ENCODE measurements around the gene THBD. TPM values are rescaled to one million over a fixed set of nuclear protein-coding genes. Genes with fewer than 3 reads are reported as not detected.

THBD gene
- total RNA-seq, 1 experiment from 2014 or later: 5.4 TPM

DNA sequence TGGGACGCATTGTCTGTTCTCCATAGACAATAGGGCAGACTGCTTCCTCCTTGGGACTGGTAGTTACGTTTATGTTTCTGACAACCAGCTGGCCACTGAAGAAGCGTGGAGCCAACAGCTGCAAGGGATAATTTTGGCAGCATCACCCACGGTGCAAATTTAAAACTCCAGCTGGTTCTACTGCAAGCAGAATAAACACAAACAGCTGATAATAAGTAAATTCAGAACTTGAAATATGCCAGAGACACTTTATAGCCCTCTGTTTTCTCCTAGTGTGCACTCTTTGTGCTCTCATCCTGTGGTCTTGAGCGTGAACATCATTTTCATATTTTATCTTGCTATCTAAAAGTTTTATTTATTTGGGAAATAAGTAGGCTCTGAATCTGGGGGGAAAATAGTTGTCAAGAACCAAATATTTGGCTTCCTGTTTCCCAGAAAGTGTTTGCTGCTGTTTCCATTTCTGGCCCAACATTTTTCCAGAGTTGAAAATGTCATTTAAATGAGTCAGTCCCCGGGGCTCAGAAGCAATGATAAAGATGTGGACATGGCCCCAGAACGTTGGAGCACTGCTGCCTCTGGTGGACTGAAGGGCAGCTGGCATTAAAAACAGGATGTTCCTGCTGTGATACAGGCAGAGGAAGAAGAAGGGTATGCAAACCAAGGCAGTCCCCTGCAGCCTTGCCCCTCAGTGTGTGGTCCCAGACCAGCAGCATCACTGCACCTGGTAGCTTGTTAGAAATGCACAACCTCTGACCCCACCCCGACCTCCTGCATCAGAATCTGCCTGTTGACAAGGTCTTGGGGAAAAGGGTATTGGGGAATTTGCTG, 12.5 kb upstream of the THBD start:
- peak; percentile 67 for DNase-seq (ENCODE audit: low read depth)

- no peak for DNase-seq (ENCODE audit: low read depth)
These were observed 11.8 kb upstream of the THBD start for GRCh38 chr20:23061262-23061661.

- DNase-seq (ENCODE audit: low read depth): no peak
These were observed 11.2 kb upstream of the THBD start for GRCh38 chr20:23060629-23061028.

GRCh38 chr20:23059846-23060245, 10.4 kb upstream of the THBD start:
- DNase-seq (ENCODE audit: low read depth): no peak

- no peak for DNase-seq (ENCODE audit: low read depth)
These were observed 9.5 kb upstream of the THBD start for GRCh38 chr20:23059001-23059400.

GRCh38 chr20:23058240-23058639, 8.8 kb upstream of the THBD start:
- DNase-seq (ENCODE audit: low read depth): no peak

DNA sequence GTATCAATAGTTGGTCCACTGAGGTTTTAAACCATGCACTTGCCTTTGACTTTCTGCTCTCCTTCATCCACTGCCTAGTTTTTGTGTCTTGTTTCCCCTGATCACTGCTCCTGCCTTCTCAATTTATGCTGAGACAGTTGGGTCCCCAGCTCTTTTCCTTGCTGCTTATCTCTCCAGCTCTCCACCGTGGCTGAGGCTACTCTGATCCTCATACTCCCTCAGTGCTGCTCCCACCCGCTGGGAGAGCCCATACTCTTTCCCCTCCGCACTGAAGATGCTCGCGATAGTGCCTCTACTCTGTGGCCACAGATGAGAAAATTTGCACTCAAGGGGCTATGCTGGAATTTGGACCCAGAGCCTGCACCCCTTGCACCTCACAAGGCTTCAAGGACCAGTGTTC, 3.4 kb upstream of the THBD start:
- no peak for DNase-seq (ENCODE audit: low read depth)

GRCh38 chr20:23050847-23051627, 1.6 kb upstream of the THBD start:
- DNase-seq (ENCODE audit: low read depth): peak; percentile 85

DNA sequence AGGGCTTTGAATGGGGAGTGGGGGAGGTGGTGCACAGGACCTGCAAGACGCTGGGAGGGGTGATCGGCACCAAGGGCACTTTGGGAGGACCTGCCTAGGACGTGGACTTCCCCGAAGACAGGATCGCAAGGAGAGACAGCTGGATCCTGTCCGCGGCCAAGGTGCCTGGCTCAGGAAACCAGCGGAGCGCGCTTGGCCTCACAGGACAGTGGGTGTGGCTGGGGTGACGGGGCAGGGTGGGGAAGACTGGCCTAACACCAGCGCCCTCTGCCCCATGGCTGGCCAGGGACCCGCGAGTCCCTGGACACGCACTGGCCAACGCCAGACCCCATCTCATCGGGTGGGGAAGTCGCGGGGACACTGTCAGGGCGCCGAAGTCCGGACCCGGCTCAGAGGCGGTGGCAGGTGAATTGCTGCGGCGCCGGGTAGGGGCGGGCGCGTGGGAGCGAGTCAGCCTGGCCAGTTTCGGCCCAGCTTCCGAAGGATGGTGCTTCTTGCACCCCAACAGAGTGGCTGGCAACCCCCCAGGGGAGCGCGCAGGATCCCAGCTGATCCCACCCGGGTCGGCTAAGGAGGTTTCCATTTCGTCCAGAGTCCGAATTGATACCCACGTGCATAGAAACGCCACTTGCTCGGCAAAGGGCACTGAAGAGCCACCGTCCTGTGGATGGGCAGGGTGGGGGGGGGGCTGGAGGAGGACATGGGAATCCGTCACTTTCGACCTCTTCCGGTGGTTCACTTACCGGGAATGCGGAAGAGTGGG, 785 bp upstream of the THBD start:
- DNase-seq (ENCODE audit: low read depth): peak; percentile 53

- peak; percentile 13 for DNase-seq (ENCODE audit: low read depth)
These were observed 930 bp downstream of the THBD start for GRCh38 chr20:23048283-23049200.

- DNase-seq (ENCODE audit: low read depth): no peak
These were observed 1.7 kb downstream of the THBD start for GRCh38 chr20:23047738-23048214.

- no peak for DNase-seq (ENCODE audit: low read depth)
These were observed 2.3 kb downstream of the THBD start for GRCh38 chr20:23047001-23047737.

GRCh38 chr20:23046431-23046830, 3.0 kb downstream of the THBD start:
- no peak for DNase-seq (ENCODE audit: low read depth)

DNA sequence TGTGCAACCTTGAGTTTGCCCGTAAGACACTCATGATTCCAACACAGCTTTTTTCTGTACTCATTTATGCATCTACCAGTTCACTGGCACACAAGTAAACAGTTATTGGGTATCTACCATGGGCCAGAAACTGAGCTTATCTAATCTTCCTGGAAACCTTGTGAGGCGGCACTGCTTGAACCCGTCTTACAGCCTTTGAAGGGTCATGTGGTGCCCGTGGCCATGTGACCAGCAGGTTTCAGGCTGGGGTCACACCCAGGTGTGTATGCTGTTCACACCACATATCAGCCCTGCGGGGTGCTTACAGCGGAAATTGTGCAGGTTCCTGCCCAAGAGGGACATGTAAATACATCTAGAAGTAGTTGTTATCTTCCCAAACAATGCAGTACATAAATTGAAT, 6.1 kb downstream of the THBD start:
- DNase-seq (ENCODE audit: low read depth): no peak

GRCh38 chr20:23042270-23042669, 7.2 kb downstream of the THBD start:
- DNase-seq (ENCODE audit: low read depth): no peak

GRCh38 chr20:23039885-23040508, 9.5 kb downstream of the THBD start:
- no peak for DNase-seq (ENCODE audit: low read depth)

- no peak for DNase-seq (ENCODE audit: low read depth)
These were observed 10.2 kb downstream of the THBD start for GRCh38 chr20:23039136-23039875.

DNA sequence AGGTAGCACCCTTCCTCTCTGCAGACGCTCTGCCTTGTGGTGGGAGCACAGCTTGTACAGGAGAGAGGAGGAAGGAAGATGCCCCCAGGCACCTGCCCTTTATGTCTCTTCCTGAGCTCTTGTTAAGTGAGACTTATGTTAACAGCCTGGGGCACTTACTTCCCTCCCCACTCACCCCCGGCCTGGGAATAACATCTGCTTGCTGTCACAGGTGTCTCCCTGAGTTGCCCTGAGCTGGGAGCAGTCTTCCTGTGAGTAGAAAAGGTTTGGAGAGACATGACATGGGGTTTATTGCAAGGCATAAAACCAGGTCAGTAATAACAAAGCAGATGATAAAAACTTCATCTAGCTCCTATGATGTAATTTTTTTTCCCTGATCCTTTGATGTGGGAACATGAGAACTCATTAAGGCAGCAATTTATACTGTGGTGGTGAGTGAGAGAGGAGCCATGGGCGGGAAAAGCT, 12.4 kb downstream of the THBD start:
- DNase-seq (ENCODE audit: low read depth): no peak

DNA sequence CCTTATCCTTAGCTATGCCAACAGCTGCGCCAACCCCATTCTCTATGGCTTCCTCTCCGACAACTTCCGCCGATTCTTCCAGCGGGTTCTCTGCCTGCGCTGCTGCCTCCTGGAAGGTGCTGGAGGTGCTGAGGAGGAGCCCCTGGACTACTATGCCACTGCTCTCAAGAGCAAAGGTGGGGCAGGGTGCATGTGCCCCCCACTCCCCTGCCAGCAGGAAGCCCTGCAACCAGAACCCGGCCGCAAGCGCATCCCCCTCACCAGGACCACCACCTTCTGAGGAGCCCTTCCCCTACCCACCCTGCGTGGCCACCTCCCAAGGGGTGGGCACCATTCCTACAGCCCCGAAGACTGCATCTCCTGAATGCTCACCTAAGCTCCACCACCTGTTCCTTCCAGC, 13.1 kb downstream of the THBD start:
- DNase-seq (ENCODE audit: low read depth): no peak
